NCI-H446 treated with DMSO at 0.1 percent for 48 hours (cell line): ENCODE measurements around the gene TNRC6C.
A peak's percentile ranks its signal among the peaks of the same experiment; 100 is the strongest.

Source experiments
- DNase-seq: peaks from one replicate; lab custom pipeline; 2025; lab: John Stamatoyannopoulos, UW

The TNRC6C gene

GRCh38 chr17:78125138-78125913 is 166.8 kb downstream of the TNRC6C start:
- DNase-seq, result no peak

- DNase-seq, result peak; percentile 16
These were observed 167.7 kb downstream of the TNRC6C start for GRCh38 chr17:78125976-78126894.

GRCh38 chr17:78126895-78127238 is 168.4 kb downstream of the TNRC6C start:
- no peak for DNase-seq

GRCh38 chr17:78127239-78127887 is 168.9 kb downstream of the TNRC6C start:
- DNase-seq, result no peak

- no peak for DNase-seq
These were observed 169.5 kb downstream of the TNRC6C start for GRCh38 chr17:78127888-78128550.

GRCh38 chr17:78128551-78129350 is 170.2 kb downstream of the TNRC6C start, which contains the start of gene TMC6:
TSS of gene TMC6 (minus strand) at chr17:78128755. CDS start at chr17:78126832, 1,923 bp downstream.
- DNase-seq, result no peak

- no peak for DNase-seq
These were observed 171.0 kb downstream of the TNRC6C start for GRCh38 chr17:78129351-78130089.

- no peak for DNase-seq
These were observed 171.6 kb downstream of the TNRC6C start for GRCh38 chr17:78130090-78130436.

- no peak for DNase-seq
These were observed 172.1 kb downstream of the TNRC6C start, which contains the start of gene TMC8 for GRCh38 chr17:78130437-78131101. TSS of gene TMC8 (plus strand) at chr17:78130771. CDS start at chr17:78131589, 818 bp downstream.

- no peak for DNase-seq
These were observed 172.9 kb downstream of the TNRC6C start for GRCh38 chr17:78131172-78132083.

GRCh38 chr17:78132084-78132676 is 173.7 kb downstream of the TNRC6C start:
- DNase-seq, result no peak

GRCh38 chr17:78132767-78133178 is 174.3 kb downstream of the TNRC6C start:
- no peak for DNase-seq

GRCh38 chr17:78133179-78133951 is 174.9 kb downstream of the TNRC6C start:
- DNase-seq, result no peak

GRCh38 chr17:78133971-78134898 is 175.7 kb downstream of the TNRC6C start:
- no peak for DNase-seq

GRCh38 chr17:78134899-78135385 is 176.4 kb downstream of the TNRC6C start:
- no peak for DNase-seq

GRCh38 chr17:78135858-78136500 is 177.5 kb downstream of the TNRC6C start:
- no peak for DNase-seq
